ENCODE measurements around the gene MAPK6.

MAPK6 gene

GRCh38 chr15:52101542-52102323, 82.7 kb downstream of the MAPK6 start:
- H3K4me3 ChIP-seq (ENCODE audit: low read depth, low read length): no peak overlapping the region
- H3K27ac ChIP-seq (ENCODE audit: extremely low read depth, low read depth, low read length): no peak overlapping the region
- ChIA-PET POLR2A (no interaction called here), CTCF (interaction anchor here (1.7 kb wide), 1 partner anchor 23 kb away, joined by 7 read pairs; no protein-coding TSS in a partner anchor)
- no peaks in the 10 kb centered on the region for H3K9me3 ChIP-seq (ENCODE audit: control insufficient read depth, insufficient read depth, low read depth, low read length)
- peaks cover 2% of the 10 kb centered on the region; the same call in 1 of the 2 replicates for H3K4me1 ChIP-seq (ENCODE audit: control insufficient read depth, insufficient read depth, low read length)
- H3K36me3 ChIP-seq (ENCODE audit: control insufficient read depth in 2 of 2, insufficient read depth in 1 of 2, low read length in 2 of 2): no peaks in the 10 kb centered on the region
- TF ChIP-seq, protein P1, sequence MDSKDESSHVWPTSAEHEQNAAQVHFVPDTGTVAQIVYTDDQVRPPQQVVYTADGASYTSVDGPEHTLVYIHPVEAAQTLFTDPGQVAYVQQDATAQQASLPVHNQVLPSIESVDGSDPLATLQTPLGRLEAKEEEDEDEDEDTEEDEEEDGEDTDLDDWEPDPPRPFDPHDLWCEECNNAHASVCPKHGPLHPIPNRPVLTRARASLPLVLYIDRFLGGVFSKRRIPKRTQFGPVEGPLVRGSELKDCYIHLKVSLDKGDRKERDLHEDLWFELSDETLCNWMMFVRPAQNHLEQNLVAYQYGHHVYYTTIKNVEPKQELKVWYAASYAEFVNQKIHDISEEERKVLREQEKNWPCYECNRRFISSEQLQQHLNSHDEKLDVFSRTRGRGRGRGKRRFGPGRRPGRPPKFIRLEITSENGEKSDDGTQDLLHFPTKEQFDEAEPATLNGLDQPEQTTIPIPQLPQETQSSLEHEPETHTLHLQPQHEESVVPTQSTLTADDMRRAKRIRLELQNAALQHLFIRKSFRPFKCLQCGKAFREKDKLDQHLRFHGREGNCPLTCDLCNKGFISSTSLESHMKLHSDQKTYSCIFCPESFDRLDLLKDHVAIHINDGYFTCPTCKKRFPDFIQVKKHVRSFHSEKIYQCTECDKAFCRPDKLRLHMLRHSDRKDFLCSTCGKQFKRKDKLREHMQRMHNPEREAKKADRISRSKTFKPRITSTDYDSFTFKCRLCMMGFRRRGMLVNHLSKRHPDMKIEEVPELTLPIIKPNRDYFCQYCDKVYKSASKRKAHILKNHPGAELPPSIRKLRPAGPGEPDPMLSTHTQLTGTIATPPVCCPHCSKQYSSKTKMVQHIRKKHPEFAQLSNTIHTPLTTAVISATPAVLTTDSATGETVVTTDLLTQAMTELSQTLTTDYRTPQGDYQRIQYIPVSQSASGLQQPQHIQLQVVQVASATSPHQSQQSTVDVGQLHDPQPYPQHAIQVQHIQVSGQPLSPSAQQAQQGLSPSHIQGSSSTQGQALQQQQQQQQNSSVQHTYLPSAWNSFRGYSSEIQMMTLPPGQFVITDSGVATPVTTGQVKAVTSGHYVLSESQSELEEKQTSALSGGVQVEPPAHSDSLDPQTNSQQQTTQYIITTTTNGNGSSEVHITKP (tag by site-specific recombination; IDR thresholded peaks at IDR 0.05): no peak
- TF ChIP-seq ZSCAN30 (tag by site-specific recombination; IDR thresholded peaks at IDR 0.05) (no peak), ZBTB48 (tag by site-specific recombination; IDR thresholded peaks at IDR 0.05) (no peak), ZNF223 (tag by site-specific recombination; IDR thresholded peaks at IDR 0.05) (no peak), ZNF585B (tag by site-specific recombination; IDR thresholded peaks at IDR 0.05) (no peak), MEIS1 (CRISPR knock-in tag; IDR thresholded peaks at IDR 0.05; ENCODE audit: borderline replicate concordance) (no peak), ZNF792 (tag by site-specific recombination; IDR thresholded peaks at IDR 0.05) (no peak), ZNF701 (tag by site-specific recombination; IDR thresholded peaks at IDR 0.05) (no peak), ZNF292 (tag by site-specific recombination; IDR thresholded peaks at IDR 0.05; ENCODE audit: borderline replicate concordance, low read depth) (no peak), GLIS1 (tag by site-specific recombination; IDR thresholded peaks at IDR 0.05) (no peak), REPIN1 (tag by site-specific recombination; IDR thresholded peaks at IDR 0.05; ENCODE audit: low read depth) (no peak), GLI4 (tag by site-specific recombination; IDR thresholded peaks at IDR 0.05) (no peak), YY1 (tag by site-specific recombination; IDR thresholded peaks at IDR 0.05) (no peak), ZNF830 (tag by site-specific recombination; IDR thresholded peaks at IDR 0.05; ENCODE audit: low read depth) (no peak), YY2 (tag by site-specific recombination; IDR thresholded peaks at IDR 0.05) (no peak), ELK4 (IDR thresholded peaks at IDR 0.05; ENCODE audit: borderline replicate concordance, low read depth, low read length) (no peak)
- TF ChIP-seq, protein P2, sequence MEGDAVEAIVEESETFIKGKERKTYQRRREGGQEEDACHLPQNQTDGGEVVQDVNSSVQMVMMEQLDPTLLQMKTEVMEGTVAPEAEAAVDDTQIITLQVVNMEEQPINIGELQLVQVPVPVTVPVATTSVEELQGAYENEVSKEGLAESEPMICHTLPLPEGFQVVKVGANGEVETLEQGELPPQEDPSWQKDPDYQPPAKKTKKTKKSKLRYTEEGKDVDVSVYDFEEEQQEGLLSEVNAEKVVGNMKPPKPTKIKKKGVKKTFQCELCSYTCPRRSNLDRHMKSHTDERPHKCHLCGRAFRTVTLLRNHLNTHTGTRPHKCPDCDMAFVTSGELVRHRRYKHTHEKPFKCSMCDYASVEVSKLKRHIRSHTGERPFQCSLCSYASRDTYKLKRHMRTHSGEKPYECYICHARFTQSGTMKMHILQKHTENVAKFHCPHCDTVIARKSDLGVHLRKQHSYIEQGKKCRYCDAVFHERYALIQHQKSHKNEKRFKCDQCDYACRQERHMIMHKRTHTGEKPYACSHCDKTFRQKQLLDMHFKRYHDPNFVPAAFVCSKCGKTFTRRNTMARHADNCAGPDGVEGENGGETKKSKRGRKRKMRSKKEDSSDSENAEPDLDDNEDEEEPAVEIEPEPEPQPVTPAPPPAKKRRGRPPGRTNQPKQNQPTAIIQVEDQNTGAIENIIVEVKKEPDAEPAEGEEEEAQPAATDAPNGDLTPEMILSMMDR (tag by site-specific recombination; IDR thresholded peaks at IDR 0.05): no peak

GRCh38 chr15:52102463-52102862, 83.4 kb downstream of the MAPK6 start:
- H3K4me3 ChIP-seq (ENCODE audit: low read depth, low read length): no peak overlapping the region
- H3K27ac ChIP-seq (ENCODE audit: extremely low read depth, low read depth, low read length): no peak overlapping the region
- ChIA-PET POLR2A (no interaction called here), CTCF (no interaction called here)
- no peaks in the 10 kb centered on the region for H3K9me3 ChIP-seq (ENCODE audit: control insufficient read depth, insufficient read depth, low read depth, low read length)
- peaks cover 2% of the 10 kb centered on the region; the same call in 1 of the 2 replicates for H3K4me1 ChIP-seq (ENCODE audit: control insufficient read depth, insufficient read depth, low read length)
- H3K36me3 ChIP-seq (ENCODE audit: control insufficient read depth in 2 of 2, insufficient read depth in 1 of 2, low read length in 2 of 2): no peaks in the 10 kb centered on the region
- TF ChIP-seq ZNF266 (tag by site-specific recombination; IDR thresholded peaks at IDR 0.05; ENCODE audit: low read depth) (no peak), ZNF280D (tag by site-specific recombination; IDR thresholded peaks at IDR 0.05) (no peak), ZNF24 (tag by site-specific recombination; IDR thresholded peaks at IDR 0.05) (0 out of 2 replicates have a peak, but pooled peaks have one; percentile 42), ZBTB17 (tag by site-specific recombination; IDR thresholded peaks at IDR 0.05) (peak; percentile 91), ZNF311 (tag by site-specific recombination; IDR thresholded peaks at IDR 0.05; ENCODE audit: borderline replicate concordance) (no peak), ZNF629 (tag by site-specific recombination; IDR thresholded peaks at IDR 0.05) (peak; percentile 68)
- TF ChIP-seq, protein P3, sequence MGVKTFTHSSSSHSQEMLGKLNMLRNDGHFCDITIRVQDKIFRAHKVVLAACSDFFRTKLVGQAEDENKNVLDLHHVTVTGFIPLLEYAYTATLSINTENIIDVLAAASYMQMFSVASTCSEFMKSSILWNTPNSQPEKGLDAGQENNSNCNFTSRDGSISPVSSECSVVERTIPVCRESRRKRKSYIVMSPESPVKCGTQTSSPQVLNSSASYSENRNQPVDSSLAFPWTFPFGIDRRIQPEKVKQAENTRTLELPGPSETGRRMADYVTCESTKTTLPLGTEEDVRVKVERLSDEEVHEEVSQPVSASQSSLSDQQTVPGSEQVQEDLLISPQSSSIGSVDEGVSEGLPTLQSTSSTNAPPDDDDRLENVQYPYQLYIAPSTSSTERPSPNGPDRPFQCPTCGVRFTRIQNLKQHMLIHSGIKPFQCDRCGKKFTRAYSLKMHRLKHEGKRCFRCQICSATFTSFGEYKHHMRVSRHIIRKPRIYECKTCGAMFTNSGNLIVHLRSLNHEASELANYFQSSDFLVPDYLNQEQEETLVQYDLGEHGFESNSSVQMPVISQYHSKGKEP (tag by site-specific recombination; IDR thresholded peaks at IDR 0.05): peak; percentile 92
